Skeletal muscle satellite cell (primary cell): Measurements from ENCODE around the gene TFR2. TPM values are rescaled to one million over a fixed set of nuclear protein-coding genes. Genes with fewer than 3 reads are reported as not detected.

Experiments used
- H3K27me3 ChIP-seq: 2 replicates; pipeline ENCODE4 v1.7.0; 2013; ENCODE audit warnings: low read length; ENCODE audit not compliant: control insufficient read depth, insufficient read depth
- H3K36me3 ChIP-seq: 2 replicates; pipeline ENCODE4 v1.7.0; 2013; ENCODE audit warnings: mild to moderate bottlenecking, control low read depth, low read length; ENCODE audit not compliant: insufficient read depth
- H3K4me1 ChIP-seq: 2 replicates; pipeline ENCODE4 v1.7.0; 2013; ENCODE audit warnings: low read length; ENCODE audit not compliant: control insufficient read depth, insufficient read depth
- H3K4me2 ChIP-seq: 2 replicates; pipeline ENCODE4 v1.7.0; 2013; ENCODE audit warnings: mild to moderate bottlenecking, low read length
- H3K4me3 ChIP-seq: 2 replicates; pipeline ENCODE4 v1.7.0; 2013; ENCODE audit warnings: low read length
- H3K9ac ChIP-seq: 2 replicates; pipeline ENCODE4 v1.7.0; 2013; ENCODE audit warnings: mild to moderate bottlenecking, low read depth, low read length, moderate library complexity
- H3K9me3 ChIP-seq: replicated peaks from 2 replicates; pipeline ENCODE4 v1.7.0; 2013; ENCODE audit warnings: mild to moderate bottlenecking, control low read depth, low read length
- total RNA-seq: library from RNA; depleted of rRNA; stranded (reverse); fragments of >200 nt; gene quantifications from 2 replicates; pipeline ENCODE4 v1.2.3, GENCODE V29; 2012; rRNA removed

TFR2 gene
- 0.66 TPM in 1 of 2 replicates, not detected in the other for total RNA-seq

DNA sequence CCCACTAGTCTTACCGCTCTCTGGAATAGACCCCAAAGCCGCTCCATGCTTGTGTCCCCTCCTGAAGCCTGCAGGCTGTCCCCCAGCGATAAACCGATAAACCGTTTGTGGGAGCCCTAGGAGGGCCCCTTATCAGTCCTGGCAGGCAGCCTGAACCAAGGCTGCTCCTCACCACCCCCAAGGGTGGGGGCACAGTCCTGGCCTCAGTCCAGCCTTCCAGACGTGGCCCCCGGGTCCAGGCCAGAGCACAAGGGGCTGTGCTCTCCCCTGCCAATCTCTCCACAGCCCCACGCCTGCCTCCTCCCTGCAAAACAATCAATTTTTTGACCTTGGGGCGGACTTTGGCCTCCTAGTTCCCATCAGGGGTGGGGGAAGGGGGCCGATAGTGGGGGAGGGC is at the start of gene TFR2:
TFR2 (minus strand) TSS at position 90 of the 397 bp plus-strand sequence; CDS start at position 47, 43 bp downstream.
- H3K4me3 ChIP-seq: no peak within 1 kb of the TSS
- no peaks in the 10 kb centered on the region for H3K36me3 ChIP-seq
- no peaks in the 10 kb centered on the region for H3K9me3 ChIP-seq
- H3K4me1 ChIP-seq: no peaks in the 10 kb centered on the region
- no peak within 1 kb of the TSS for H3K4me2 ChIP-seq
- no peak within 1 kb of the TSS for H3K9ac ChIP-seq
- peaks cover 56% of the 10 kb centered on the region for H3K27me3 ChIP-seq

DNA sequence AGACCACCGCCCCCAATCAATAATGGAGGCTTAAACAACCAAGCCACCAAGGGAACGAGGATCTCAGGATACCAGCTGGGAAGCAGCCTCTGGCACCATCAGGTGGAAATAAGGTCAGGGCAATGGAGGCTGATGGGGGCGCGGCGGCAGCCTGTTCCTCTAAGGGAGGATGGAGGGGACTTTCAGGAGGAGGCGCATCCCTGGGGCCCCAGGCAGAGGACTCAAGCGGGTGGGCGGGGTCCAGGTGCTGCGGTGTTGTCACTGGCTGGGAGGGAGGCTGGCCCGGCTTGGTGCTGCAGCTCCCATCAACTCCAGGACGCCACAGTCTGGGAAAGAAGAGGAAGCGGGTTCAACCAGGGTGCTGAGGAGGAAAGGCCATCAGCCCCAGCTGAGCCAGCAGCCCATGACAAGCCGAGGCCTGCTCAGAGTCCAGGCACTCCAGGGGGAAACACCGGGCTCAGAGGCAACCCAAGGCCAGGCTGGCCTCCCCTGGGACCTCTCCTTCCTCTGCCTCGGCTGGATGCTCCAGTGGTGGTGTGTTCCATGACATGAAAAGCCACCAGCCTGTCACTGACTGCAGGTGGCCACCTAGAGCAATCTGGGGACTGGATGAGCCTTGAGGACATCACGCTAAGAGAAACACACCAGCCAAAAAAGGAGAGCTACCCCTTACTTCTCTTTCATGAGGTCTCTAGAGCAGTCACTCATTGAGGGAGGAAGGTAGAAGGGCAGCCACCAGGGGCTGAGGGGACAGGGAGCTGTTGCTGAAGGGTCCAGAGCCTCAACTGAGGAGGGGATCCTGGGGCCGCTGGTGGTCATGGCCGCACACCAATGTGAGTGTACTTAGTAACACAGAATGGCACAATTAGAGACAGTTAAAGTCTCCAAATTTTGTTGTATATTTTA is 48.1 kb upstream of the TFR2 start:
- no peaks in the 10 kb centered on the region for H3K27me3 ChIP-seq
- H3K9me3 ChIP-seq: no peaks in the 10 kb centered on the region
- H3K4me2 ChIP-seq: no peak overlapping the region
- no peak overlapping the region for H3K9ac ChIP-seq
- peaks cover 29% of the 10 kb centered on the region for H3K4me1 ChIP-seq
- H3K4me3 ChIP-seq: no peak overlapping the region
- H3K36me3 ChIP-seq: peaks cover 33% of the 10 kb centered on the region

GRCh38 chr7:100688326-100688860 is 47.0 kb upstream of the TFR2 start:
- Histone ChIP-seq H3K36me3 (peaks cover 42% of the 10 kb centered on the region), H3K4me2 (no peak overlapping the region), H3K9ac (no peak overlapping the region), H3K27me3 (no peaks in the 10 kb centered on the region), H3K4me3 (no peak overlapping the region), H3K4me1 (peaks cover 29% of the 10 kb centered on the region), H3K9me3 (no peaks in the 10 kb centered on the region)

- H3K4me3 ChIP-seq: no peak overlapping the region
- H3K4me2 ChIP-seq: peak overlapping the region; percentile 54
- no peaks in the 10 kb centered on the region for H3K9me3 ChIP-seq
- H3K4me1 ChIP-seq: peaks cover 28% of the 10 kb centered on the region
- H3K9ac ChIP-seq: no peak overlapping the region
- H3K27me3 ChIP-seq: no peaks in the 10 kb centered on the region
- peaks cover 46% of the 10 kb centered on the region for H3K36me3 ChIP-seq
Measured at GRCh38 chr7:100687751-100688300, 46.5 kb upstream of the TFR2 start.

DNA sequence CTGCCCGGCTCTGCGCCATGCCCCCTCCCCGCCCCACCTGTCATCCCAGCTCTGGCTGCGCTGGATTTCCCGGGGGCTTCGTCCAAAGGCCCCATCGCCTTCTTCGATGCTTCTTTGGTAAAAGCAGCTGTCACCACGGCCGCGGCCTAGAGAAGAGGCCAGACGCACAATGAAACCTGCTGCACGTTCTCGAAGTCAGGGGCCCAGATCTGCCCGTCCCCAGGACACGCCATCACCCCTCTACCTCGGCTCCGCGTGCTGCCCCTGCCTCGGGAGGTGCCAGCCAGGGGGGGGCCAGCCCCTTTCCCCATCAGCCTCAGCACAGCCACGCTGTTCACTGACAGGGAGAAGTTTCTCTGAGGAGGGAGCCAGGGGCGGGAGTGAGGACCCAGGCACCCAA is 45.9 kb upstream of the TFR2 start:
- Histone ChIP-seq H3K4me2 (no peak overlapping the region), H3K4me3 (no peak overlapping the region), H3K4me1 (peaks cover 26% of the 10 kb centered on the region), H3K27me3 (no peaks in the 10 kb centered on the region), H3K9me3 (no peaks in the 10 kb centered on the region), H3K9ac (no peak overlapping the region), H3K36me3 (peaks cover 52% of the 10 kb centered on the region)

GRCh38 chr7:100686822-100687211 is 45.5 kb upstream of the TFR2 start:
- H3K4me3 ChIP-seq: no peak overlapping the region
- no peak overlapping the region for H3K4me2 ChIP-seq
- no peak overlapping the region for H3K9ac ChIP-seq
- H3K9me3 ChIP-seq: no peaks in the 10 kb centered on the region
- peaks cover 56% of the 10 kb centered on the region for H3K36me3 ChIP-seq
- no peaks in the 10 kb centered on the region for H3K27me3 ChIP-seq
- peaks cover 26% of the 10 kb centered on the region for H3K4me1 ChIP-seq

DNA sequence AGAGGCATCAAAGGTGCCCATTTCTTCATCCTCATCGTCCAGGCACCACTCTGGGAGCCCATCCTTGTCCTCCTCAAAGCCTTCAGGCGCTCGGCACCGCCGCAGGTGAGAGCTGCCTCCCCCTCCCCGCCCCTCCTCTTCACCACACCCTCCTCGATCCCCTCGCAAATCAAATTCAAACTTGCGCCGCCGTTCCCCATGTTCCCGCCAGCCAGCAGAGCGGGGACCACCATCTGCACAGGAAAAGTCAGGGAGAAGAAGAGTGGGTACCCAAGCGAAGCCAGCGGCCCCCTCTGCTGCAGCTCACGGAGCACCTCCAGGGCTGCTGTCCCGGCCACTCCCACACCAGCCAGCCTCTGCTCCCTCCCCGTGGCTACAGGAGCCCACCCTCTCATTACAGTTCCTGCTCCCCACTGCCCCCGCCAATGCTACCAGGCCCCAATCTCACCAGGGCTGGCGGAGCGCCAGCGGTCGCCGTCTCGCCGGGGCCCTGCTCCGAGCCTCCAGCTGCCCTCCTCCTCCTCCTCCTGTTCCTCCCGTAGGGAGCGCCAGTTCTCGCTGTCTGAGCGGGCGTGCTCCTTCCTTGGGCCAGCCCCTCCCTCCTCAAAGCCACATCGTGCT is 45.0 kb upstream of the TFR2 start:
- no peak overlapping the region for H3K4me3 ChIP-seq
- peaks cover 61% of the 10 kb centered on the region for H3K36me3 ChIP-seq
- H3K4me1 ChIP-seq: peaks cover 23% of the 10 kb centered on the region
- H3K4me2 ChIP-seq: no peak overlapping the region
- H3K9ac ChIP-seq: no peak overlapping the region
- no peaks in the 10 kb centered on the region for H3K9me3 ChIP-seq
- no peaks in the 10 kb centered on the region for H3K27me3 ChIP-seq

DNA sequence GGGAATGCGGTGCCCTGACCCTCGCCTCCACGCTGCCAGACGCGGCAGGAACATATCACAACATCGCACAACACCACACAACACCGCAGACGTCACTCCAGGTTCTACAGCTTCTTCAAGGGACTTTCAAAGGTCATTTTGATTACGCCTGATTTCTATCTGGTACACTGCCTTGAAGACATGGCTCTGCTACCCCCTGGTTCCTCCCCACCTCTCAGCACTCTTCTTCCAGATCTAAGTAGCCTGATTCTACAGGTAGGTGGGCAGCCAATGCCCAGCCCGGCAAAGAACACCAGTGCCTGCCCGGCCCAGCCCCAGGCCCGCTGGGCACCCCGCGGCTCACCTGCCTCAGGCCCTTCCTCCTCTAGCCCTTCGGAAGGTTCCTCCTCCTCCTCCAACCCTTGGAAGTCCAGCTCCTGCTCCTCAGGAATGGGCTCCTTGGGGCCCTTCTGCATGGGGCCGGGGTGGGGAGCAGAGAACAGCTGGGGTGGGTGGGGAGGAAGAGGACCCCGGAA is 44.3 kb upstream of the TFR2 start:
- Histone ChIP-seq H3K4me3 (no peak overlapping the region), H3K27me3 (no peaks in the 10 kb centered on the region), H3K4me2 (no peak overlapping the region), H3K9me3 (no peaks in the 10 kb centered on the region), H3K4me1 (peaks cover 21% of the 10 kb centered on the region), H3K9ac (no peak overlapping the region), H3K36me3 (peaks cover 63% of the 10 kb centered on the region)

DNA sequence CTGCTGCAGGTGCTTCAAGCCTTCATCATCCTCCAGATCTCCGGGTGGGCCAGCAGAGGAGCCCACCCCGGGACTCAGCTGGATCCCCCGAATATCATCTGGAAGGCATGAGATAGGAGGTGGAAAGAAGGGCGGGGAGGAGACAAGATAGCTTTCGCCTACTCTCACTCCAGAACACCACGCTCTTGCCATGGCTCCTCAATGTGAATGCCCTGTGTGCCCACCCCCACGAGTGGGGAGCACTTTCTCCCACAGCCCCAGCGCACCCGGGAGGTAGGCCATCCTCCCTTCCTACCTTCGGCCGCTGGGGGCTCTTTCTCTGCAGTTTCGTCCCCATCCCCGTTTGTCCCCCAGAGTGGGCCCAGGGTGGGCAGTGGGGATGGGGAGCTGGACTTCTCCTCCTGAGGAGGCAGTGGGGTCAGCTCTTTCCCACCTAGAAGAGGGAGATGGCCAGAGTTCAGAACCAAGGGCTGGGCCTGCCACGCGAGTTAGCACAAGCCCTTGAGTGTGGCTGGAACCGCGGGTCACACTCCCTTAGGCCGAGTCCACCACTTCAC is 43.8 kb upstream of the TFR2 start:
- Histone ChIP-seq H3K36me3 (peaks cover 69% of the 10 kb centered on the region), H3K4me3 (no peak overlapping the region), H3K4me1 (peaks cover 26% of the 10 kb centered on the region), H3K9me3 (no peaks in the 10 kb centered on the region), H3K27me3 (no peaks in the 10 kb centered on the region), H3K9ac (no peak overlapping the region), H3K4me2 (no peak overlapping the region)

DNA sequence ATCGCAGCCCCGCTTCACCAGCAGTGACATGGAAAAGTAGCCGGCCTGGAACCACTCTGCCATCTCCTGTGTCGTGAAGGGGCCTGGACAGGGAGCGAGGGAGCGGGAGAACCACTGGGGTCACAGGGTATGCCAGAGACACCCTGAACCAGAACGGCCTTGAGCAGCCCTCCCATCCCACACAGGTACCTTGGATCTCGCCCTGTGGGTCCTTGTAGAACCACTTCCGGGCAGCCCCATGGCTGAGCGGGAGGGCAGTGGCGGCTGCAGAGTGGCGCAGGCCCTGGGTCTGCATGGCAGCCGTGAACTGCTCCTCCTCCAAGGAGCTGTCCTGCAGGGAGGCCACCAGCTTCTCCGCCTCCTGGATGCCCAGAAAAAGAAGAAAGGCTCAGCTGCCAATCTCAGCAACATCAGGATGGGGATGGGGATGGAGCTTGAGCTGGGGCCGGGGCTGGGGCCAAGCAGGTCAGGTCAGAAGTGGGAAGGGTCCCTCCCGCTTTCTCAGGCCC is 43.2 kb upstream of the TFR2 start:
- Histone ChIP-seq H3K9me3 (no peaks in the 10 kb centered on the region), H3K4me1 (peaks cover 26% of the 10 kb centered on the region), H3K27me3 (no peaks in the 10 kb centered on the region), H3K9ac (no peak overlapping the region), H3K4me3 (no peak overlapping the region), H3K36me3 (peaks cover 74% of the 10 kb centered on the region), H3K4me2 (no peak overlapping the region)
